Mammary epithelial cell (primary cell): ENCODE results near the gene P2RY8.

Source experiments
- CTCF ChIP-seq, 2 donors: IDR thresholded peaks in 1 of 2; conservative IDR thresholded peaks in 1 of 2; 2 replicates each; pipeline ENCODE4 v1.5.1; 2011 to 2012; ENCODE audit warnings: inconsistent platforms in 2 of 2, low read length in 2 of 2, mild to moderate bottlenecking in 2 of 2, control low read depth in 1 of 2, low read depth in 1 of 2; ENCODE audit not compliant: insufficient read depth in 1 of 2; ENCODE audit errors: extremely low read depth in 1 of 2
- EZH2 ChIP-seq: IDR thresholded peaks from 2 replicates; pipeline ENCODE4 v1.6.1; 2012; ENCODE audit warnings: low read length, inconsistent platforms, borderline replicate concordance

GRCh38 chrX:1422135-1422465 lies 114.9 kb downstream of the P2RY8 start:
- TF ChIP-seq CTCF (conservative IDR thresholded peaks at IDR 0.05 in 1 of 2, IDR thresholded peaks at IDR 0.05 in 1 of 2; ENCODE audit: extremely low read depth in 1 of 2, insufficient read depth in 1 of 2, low read depth in 1 of 2, low read length in 2 of 2): no peak
- TF ChIP-seq EZH2: no peak
